ENCODE measurements around the gene SARM1.

The SARM1 gene

DNA sequence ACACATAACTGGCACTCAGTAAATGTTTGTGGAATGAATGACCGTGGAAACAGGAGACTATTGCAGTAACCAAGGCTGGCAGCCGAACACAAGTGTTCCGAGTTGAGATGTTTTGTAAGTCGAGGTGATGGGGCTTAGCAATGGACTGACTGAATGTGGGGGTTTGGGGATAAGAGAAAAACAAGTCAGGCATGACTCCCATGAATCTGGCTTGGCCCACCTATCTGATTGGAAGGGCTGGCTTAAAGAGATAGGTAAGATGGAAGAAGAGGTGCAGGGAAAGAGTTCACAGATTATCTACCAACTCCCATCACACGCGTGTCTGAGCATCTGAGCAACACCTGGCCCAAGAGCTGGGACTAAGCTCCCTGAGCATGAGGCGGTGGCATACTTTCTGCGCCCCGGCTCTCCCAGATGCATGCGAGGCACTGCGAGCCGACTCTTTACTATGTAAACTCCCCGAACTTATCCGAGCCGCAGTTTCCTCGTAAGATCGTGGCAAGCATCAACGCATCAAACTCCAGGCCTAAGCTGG, 36.8 kb upstream of the SARM1 start:
- TF ChIP-seq, protein P1, sequence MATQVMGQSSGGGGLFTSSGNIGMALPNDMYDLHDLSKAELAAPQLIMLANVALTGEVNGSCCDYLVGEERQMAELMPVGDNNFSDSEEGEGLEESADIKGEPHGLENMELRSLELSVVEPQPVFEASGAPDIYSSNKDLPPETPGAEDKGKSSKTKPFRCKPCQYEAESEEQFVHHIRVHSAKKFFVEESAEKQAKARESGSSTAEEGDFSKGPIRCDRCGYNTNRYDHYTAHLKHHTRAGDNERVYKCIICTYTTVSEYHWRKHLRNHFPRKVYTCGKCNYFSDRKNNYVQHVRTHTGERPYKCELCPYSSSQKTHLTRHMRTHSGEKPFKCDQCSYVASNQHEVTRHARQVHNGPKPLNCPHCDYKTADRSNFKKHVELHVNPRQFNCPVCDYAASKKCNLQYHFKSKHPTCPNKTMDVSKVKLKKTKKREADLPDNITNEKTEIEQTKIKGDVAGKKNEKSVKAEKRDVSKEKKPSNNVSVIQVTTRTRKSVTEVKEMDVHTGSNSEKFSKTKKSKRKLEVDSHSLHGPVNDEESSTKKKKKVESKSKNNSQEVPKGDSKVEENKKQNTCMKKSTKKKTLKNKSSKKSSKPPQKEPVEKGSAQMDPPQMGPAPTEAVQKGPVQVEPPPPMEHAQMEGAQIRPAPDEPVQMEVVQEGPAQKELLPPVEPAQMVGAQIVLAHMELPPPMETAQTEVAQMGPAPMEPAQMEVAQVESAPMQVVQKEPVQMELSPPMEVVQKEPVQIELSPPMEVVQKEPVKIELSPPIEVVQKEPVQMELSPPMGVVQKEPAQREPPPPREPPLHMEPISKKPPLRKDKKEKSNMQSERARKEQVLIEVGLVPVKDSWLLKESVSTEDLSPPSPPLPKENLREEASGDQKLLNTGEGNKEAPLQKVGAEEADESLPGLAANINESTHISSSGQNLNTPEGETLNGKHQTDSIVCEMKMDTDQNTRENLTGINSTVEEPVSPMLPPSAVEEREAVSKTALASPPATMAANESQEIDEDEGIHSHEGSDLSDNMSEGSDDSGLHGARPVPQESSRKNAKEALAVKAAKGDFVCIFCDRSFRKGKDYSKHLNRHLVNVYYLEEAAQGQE (IDR thresholded peaks at IDR 0.05; ENCODE audit: low read depth) = no peak
- TF ChIP-seq, protein P2, sequence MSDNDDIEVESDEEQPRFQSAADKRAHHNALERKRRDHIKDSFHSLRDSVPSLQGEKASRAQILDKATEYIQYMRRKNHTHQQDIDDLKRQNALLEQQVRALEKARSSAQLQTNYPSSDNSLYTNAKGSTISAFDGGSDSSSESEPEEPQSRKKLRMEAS (IDR thresholded peaks at IDR 0.05) = no peak
- TF ChIP-seq RAD21 (IDR thresholded peaks at IDR 0.05; ENCODE audit: low read depth) = no peak
- no peak for TF ChIP-seq TAF1 (IDR thresholded peaks at IDR 0.05; ENCODE audit: low read depth)
- no peak for TF ChIP-seq YY1 (IDR thresholded peaks at IDR 0.05; ENCODE audit: low read depth)
- no peak for TF ChIP-seq CEBPB (IDR thresholded peaks at IDR 0.05)
- TF ChIP-seq ZBTB7A (IDR thresholded peaks at IDR 0.05; ENCODE audit: low read depth) = no peak
- TF ChIP-seq FOXM1 (IDR thresholded peaks at IDR 0.05; ENCODE audit: borderline replicate concordance, low read depth) = no peak
- TF ChIP-seq, protein P3, sequence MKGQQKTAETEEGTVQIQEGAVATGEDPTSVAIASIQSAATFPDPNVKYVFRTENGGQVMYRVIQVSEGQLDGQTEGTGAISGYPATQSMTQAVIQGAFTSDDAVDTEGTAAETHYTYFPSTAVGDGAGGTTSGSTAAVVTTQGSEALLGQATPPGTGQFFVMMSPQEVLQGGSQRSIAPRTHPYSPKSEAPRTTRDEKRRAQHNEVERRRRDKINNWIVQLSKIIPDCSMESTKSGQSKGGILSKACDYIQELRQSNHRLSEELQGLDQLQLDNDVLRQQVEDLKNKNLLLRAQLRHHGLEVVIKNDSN (IDR thresholded peaks at IDR 0.05) = no peak
- no peak for TF ChIP-seq TCF12 (IDR thresholded peaks at IDR 0.05; ENCODE audit: low read depth)
- no peak for TF ChIP-seq TEAD4 (IDR thresholded peaks at IDR 0.05)
- TF ChIP-seq NFIC (IDR thresholded peaks at IDR 0.05) = no peak
- no peak for TF ChIP-seq EP300 (IDR thresholded peaks at IDR 0.05; ENCODE audit: borderline replicate concordance)
- no peak for TF ChIP-seq CREB1 (IDR thresholded peaks at IDR 0.05; ENCODE audit: low read depth)
- no peak for TF ChIP-seq EGR1 (IDR thresholded peaks at IDR 0.05)

DNA sequence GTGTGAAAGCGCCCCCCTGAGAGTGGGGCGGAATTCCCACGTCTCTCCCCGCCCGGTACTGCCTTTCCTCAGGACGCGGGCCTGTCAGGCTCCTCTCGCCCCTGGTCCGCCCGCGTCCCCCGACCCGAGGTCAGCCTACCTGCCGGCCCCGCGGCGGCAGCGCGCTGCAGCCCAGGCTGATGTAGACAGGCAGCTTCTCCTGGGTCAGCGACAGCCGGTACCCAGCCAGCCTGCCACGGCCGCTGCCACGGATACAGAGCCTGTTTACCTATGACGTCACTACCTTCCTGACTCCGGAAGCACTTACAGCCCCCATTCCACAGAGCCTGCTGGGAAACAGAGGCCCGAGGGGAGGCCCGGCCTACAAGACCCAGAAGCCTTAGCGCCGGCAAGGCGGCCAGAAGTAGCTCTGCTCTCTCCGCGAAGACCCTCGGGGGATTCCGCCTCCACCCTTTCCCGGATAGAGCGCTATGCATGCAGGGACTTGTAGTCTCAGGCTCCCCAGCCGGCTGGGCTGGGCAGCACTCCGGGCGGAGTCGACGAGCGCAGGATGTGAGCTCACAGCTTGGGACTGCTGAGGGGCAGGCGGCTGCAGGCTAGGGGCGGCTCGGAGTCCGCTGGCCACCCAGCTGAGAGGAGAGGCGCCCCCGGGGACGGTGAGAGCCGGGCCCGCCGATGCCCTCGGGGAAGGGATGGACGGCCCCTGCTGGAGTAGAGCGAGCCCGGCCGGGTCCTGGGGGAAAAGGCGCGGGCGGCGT, 36.1 kb upstream of the SARM1 start, which contains the start of the genes IFT20 and TNFAIP1:
TSS of gene IFT20 (minus strand) at position 272 of the 758 bp plus-strand sequence. CDS start 3,487 bp downstream, outside the sequence.
TSS of gene TNFAIP1 (plus strand) at position 561 of the 758 bp plus-strand sequence. CDS start 3,761 bp downstream, outside the sequence.
- TF ChIP-seq, protein P2 (IDR thresholded peaks at IDR 0.05) = peak; percentile 75; the same call in 1 of the 2 replicates
- TF ChIP-seq, protein P1 (IDR thresholded peaks at IDR 0.05; ENCODE audit: low read depth) = no peak
- TF ChIP-seq TAF1 (IDR thresholded peaks at IDR 0.05; ENCODE audit: low read depth) (peak; percentile 64), YY1 (IDR thresholded peaks at IDR 0.05; ENCODE audit: low read depth) (peak; percentile 63; the same call in 1 of the 2 replicates), TEAD4 (IDR thresholded peaks at IDR 0.05) (peak; percentile 62), FOXM1 (IDR thresholded peaks at IDR 0.05; ENCODE audit: borderline replicate concordance, low read depth) (no peak), ZBTB7A (IDR thresholded peaks at IDR 0.05; ENCODE audit: low read depth) (peak; percentile 79), TCF12 (IDR thresholded peaks at IDR 0.05; ENCODE audit: low read depth) (peak; percentile 70), EP300 (IDR thresholded peaks at IDR 0.05; ENCODE audit: borderline replicate concordance) (no peak), EGR1 (IDR thresholded peaks at IDR 0.05) (peak; percentile 90), CREB1 (IDR thresholded peaks at IDR 0.05; ENCODE audit: low read depth) (peak; percentile 92), NFIC (IDR thresholded peaks at IDR 0.05) (0 out of 2 replicates have a peak, but pooled peaks have one; percentile 17)
- TF ChIP-seq, protein P3 (IDR thresholded peaks at IDR 0.05) = 0 out of 2 replicates have a peak, but pooled peaks have one; percentile 18

DNA sequence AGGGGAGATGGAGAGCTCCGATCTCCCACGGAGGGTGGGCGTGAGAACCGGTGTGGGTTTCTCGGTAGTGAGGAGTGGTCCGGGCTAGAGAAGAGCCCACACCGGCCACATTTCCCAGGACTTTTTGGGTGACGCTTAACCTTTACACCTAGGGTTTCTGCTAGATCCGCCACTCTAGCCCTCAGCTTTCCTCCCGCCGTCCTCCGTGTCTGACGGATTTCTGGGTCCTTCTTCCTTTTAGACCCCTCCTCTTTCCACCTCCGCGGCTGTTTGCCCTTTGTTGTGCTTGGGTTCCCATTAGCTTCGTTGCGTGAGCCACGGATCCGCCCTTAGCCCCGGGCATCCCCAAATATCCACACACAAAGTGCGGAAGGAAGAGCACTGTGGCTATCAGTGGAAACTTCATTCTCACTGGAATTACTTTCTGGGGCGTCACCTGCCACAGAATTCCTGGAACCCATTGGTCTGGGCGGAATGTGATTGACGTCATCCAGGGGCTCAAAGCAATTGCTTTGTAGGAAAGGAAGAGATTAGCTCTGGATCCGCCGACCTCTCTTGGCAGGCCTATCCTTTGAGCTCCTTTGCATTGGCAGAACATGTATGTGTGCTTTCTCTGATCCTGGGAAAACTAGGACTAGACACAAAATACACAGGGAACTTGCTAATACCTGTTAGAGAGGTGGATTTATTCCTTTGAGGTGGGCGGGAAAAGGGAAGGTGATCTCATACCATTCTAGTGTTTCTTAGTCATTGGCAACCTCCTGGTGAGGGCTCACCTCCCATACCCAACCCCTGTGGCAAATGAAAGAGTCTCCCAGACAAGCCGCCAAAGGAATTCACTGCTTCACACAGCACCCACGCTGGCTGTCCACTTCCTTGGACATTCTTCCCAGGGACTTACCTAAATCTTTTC, 35.3 kb upstream of the SARM1 start:
- peak; percentile 85 for TF ChIP-seq EP300 (IDR thresholded peaks at IDR 0.05; ENCODE audit: borderline replicate concordance)
- no peak for TF ChIP-seq RAD21 (IDR thresholded peaks at IDR 0.05; ENCODE audit: low read depth)
- TF ChIP-seq, protein P3 (IDR thresholded peaks at IDR 0.05) = no peak
- TF ChIP-seq, protein P2 (IDR thresholded peaks at IDR 0.05) = peak; percentile 42; the same call in 1 of the 2 replicates
- peak; percentile 66 for TF ChIP-seq TCF12 (IDR thresholded peaks at IDR 0.05; ENCODE audit: low read depth)
- TF ChIP-seq, protein P1 (IDR thresholded peaks at IDR 0.05; ENCODE audit: low read depth) = no peak
- 0 out of 2 replicates have a peak, but pooled peaks have one; percentile 57 for TF ChIP-seq ZBTB7A (IDR thresholded peaks at IDR 0.05; ENCODE audit: low read depth)
- 0 out of 2 replicates have a peak, but pooled peaks have one; percentile 34 for TF ChIP-seq YY1 (IDR thresholded peaks at IDR 0.05; ENCODE audit: low read depth)
- peak; percentile 95 for TF ChIP-seq TEAD4 (IDR thresholded peaks at IDR 0.05)
- peak; percentile 51; the same call in 1 of the 2 replicates for TF ChIP-seq NFIC (IDR thresholded peaks at IDR 0.05)
- TF ChIP-seq FOXM1 (IDR thresholded peaks at IDR 0.05; ENCODE audit: borderline replicate concordance, low read depth) = peak; percentile 51; the same call in 1 of the 2 replicates
- TF ChIP-seq CREB1 (IDR thresholded peaks at IDR 0.05; ENCODE audit: low read depth) = peak; percentile 73
- TF ChIP-seq TAF1 (IDR thresholded peaks at IDR 0.05; ENCODE audit: low read depth) = no peak; the same call in none of the 2 replicates
- TF ChIP-seq EGR1 (IDR thresholded peaks at IDR 0.05) = no peak
- no peak for TF ChIP-seq CEBPB (IDR thresholded peaks at IDR 0.05)
